Sigmoid colon (tissue), 4 donors: Measurements from ENCODE around the gene ERMAP.

Experiments used
- EP300 ChIP-seq, 4 donors: sonication (generic); formaldehyde crosslinking; IDR thresholded peaks; one replicate each; pipeline ENCODE4 v1.6.1; 2017; ENCODE audit warnings: antibody characterized with exemption in 4 of 4
- POLR2AphosphoS5 ChIP-seq, 4 donors: sonication (generic); formaldehyde crosslinking; IDR thresholded peaks; one replicate each; pipeline ENCODE4 v1.6.1; 2017; ENCODE audit warnings: antibody characterized with exemption in 4 of 4

- TF ChIP-seq EP300 (IDR thresholded peaks at IDR 0.05) (no peak), POLR2AphosphoS5 (IDR thresholded peaks at IDR 0.05) (no peak)
These were observed 43.6 kb downstream of the ERMAP start for GRCh38 chr1:42860339-42861013.
